HG02571 (cell line): ENCODE results near the gene MED28.
"Not testable (repeated sequence)": the region's sequence is repeated elsewhere in the genome, so short reads cannot be mapped to it uniquely, and the experiment has no call there.

Source experiments
- ATAC-seq: cut with Tn5 transposase; IDR thresholded peaks from one replicate; pipeline ENCODE4 v1.9.1; 2021; ENCODE audit warnings: mild to moderate bottlenecking, moderate library complexity; ENCODE audit not compliant: unreplicated experiment

MED28 gene

GRCh38 chr4:17616283-17616682, 1.8 kb downstream of the MED28 start:
- ATAC-seq, result no peak

GRCh38 chr4:17618926-17619325, 4.5 kb downstream of the MED28 start:
- no peak for ATAC-seq

GRCh38 chr4:17619416-17620105, 5.1 kb downstream of the MED28 start:
- no peak for ATAC-seq

DNA sequence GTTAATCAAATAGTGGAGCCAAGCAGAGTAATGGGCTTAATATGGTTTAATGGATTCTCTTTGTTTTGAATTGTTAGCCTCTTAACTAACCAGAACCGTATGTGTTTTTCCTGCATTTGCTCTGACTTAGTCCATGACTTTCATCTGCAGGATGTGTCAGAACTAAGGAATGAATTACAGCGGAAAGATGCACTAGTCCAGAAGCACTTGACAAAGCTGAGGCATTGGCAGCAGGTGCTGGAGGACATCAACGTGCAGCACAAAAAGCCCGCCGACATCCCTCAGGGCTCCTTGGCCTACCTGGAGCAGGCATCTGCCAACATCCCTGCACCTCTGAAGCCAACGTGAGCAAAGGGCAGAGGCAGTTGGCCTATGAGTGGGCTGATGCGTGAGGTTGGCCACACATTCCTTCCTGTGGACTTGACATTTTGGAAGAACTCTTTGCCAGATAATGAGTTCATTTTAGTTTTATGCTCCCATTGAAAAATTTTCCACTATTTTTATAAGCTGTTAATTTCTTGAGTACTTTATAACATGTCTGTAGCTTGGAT, 9.1 kb downstream of the MED28 start:
- no peak for ATAC-seq

DNA sequence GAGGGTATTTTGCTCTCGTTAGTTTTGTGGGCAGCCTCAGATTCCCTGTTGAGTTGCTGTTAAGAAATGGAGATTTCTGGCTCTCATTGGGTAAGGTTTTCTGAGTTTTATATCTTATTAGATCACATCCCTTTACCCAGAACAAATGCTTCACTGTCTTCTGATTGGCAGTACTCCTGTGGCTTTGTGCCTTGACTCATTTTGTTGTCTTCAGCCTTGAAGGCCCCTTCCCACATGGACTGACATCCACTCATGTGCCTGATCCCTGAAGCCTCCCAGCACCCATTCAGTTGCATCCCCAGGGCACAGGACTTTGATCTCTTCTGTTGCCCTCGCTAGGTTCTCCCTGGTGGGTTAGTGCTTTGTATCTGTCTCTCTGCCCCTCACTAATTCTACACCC, 10.4 kb downstream of the MED28 start:
- no peak for ATAC-seq

DNA sequence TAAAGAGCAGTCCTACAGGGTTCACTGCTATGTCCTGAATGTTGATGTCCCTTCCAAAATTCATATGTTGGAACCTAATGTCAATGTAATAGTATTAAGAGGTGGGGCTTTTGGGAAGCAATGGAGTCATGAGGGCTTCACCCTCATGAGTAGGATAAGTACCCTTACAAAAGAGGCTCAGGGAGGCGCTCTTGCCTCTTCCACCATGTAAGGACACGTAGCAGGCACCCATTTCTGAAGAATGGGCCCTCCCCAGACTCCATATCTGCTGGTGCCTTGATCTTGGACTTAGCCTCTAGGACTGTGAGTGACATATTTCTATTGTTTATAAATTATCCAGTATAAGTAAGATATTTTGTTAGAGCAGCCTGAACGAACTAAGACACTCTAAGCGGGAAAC, 15.8 kb downstream of the MED28 start:
- no peak for ATAC-seq

- no peak for ATAC-seq
Measured at GRCh38 chr4:17633600-17633999, 19.2 kb downstream of the MED28 start.

DNA sequence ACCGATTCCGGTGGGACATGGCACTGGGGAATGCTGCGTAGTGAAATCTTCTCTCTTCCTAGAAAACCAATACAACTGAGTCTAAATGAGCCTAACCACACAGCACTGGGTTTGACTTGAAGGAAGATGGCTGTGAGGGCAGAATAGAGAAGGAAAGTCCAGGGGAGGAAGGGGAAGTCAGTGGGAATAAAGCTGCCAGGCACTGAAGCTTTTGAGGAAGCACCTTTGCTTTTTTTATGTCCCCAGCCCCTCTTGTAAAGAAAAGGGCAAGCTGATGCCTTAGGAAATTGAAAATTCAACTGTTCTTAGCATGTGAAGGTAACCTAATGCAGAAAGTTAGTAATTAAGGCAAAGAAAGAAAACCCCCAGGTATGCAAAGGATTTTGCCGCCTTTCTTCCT, 20.6 kb downstream of the MED28 start:
- ATAC-seq, result no peak

DNA sequence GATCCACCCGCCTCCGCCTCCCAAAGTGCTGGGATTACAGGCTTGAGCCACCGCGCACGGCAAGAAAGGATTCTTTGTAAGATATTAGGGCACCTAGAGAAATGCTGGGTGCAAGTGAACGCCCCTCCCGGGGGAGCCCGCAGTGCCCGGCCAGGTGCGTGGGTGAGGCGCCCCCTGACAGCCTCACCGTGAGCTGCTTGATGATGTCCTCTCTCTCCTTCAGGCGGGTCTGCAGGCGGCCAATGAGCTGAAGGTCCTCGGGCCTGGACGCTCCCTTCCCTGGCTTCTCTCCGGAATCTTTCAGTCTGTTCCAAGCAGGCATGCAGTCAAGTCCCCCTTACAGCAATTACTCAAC, 21.9 kb downstream of the MED28 start:
- peak; percentile 16 for ATAC-seq

DNA sequence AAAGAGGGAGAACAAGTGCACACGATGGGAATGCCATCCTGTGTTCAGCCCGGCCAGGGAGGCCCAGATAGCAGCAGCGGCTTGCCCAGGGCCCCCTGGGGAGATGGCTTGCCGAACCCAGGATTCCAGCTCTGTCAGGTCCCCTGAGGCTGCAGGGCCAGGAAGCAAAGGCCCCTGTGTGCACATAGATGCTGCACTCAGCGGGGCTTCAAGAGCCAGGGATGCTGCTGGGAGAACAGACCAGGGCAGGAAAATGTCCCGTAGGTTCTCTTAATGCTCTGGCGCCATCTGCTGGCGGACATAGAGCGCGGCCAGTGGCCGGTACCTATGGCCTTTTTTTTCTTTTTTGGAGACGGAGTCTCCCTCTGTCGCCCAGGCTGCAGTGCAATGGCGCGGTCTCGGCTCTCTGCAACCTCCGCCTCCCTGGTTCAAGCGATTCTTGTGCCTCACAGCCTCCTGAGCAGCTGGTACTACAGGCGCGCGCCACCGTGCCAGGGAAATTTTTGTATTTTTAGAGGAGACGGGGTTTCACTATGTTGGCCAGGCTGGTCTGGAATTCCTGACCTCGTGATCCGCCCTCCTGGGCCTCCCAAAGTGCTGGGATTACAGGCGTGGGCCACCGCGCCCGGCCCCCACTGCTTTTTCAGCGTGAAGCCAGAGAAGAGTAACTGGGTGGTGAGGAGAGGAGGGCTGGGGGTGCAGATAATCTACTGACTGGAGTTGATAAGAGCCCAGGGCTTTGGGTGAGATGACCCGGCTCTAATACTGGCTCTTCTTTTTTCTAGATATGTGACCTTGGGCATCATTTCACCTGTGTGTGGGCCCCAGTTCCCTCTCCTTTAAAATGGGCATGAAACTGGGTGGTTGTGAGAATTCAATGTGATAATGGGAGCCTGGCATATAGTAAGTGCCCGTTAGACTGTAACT, 22.5 kb downstream of the MED28 start:
- peak; percentile 87 for ATAC-seq

DNA sequence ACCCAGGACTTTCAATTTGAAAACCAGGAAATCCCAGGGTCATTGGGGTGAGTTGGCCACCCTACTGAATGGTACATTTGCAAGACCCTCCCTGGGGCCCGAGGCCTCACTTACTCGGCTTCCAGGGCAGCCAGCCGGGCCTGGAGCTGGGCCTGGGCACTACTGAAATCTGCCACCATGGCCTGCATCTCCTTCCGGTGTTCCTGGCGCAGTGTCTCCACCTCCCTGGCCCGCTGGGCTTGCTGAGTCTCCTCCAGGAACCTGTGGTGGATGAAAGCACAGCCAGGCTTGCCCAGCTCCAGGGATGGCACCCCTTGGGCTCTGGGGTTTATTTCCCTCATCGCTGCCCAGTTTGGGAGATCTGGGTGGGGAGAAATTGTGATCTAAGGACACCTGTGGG, 24.7 kb downstream of the MED28 start:
- ATAC-seq, result no peak

DNA sequence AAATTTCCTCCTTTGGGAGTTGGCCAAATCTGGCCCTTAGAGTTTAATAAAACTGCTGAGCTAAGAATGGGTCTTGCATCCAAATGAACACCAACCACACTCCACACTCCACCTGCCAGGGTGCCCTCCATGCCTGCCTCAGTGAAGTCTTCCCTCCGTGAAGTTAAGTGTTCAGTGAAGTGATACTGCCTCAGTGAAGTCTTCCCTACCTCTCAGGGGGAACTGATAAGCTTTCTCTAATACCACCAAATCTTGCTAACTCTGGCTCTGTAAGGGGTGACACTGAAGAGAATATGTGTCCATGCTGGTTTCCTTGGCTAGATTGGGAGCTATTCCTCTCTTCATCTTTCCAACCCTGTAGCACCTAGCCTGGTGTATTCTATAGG, 27.9 kb downstream of the MED28 start:
- ATAC-seq, result no peak

- ATAC-seq, result no peak
Measured at GRCh38 chr4:17646693-17647092, 32.3 kb downstream of the MED28 start.

DNA sequence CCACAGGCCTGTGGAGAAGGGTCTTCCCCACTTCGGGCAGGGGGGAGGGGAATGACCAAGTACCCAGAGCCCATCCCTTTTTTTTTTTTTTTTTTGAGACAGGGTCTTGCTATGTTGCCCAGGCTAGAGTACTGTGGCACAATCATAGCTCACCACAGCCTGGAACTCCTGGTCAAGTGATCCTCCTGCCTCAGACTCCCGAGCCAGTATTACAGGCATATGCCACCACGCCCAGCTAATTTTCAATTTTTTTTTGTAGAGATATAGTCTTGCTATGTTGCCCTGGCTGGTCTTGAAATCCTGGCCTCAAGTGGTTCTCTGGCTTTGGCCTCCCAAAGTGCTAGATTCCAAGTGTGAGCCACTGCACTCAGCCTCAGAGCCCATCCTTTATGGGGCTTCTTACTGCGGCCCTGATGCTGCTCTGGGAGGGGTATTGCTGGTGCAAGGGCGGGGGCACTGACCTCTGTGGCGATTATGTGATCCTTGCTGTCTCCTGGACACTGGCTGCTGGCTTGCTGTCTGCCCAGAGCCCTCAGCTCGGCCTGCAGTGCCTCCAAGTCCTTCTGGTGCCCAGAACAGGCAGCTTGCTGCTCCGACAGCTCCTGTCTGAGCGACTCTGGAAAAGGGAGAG, 32.9 kb downstream of the MED28 start:
- no peak for ATAC-seq

GRCh38 chr4:17647927-17648326, 33.5 kb downstream of the MED28 start:
- ATAC-seq, result no peak

GRCh38 chr4:17650406-17650805, 36.0 kb downstream of the MED28 start:
- no peak for ATAC-seq

DNA sequence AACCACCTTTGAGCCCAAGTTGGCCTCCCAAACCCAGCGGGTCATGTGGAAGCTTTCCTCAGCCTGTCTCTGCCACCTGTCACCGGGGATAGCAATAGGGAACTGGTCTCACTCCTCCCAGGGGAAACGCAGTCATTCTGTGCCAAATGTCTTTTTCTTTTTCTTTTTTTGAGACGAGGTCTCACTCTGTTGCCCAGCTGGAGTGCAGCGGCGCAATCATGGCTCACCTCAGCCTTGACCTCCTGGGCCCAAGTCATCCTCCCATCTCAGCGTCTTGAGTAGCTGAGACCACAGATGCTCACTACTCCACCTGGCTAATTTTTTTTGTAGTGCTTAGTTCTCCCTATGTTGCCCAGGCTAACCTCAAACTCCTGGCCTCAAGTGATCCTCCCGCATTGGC, 40.3 kb downstream of the MED28 start:
- no peak for ATAC-seq

GRCh38 chr4:17657090-17657489, 42.6 kb downstream of the MED28 start:
- ATAC-seq, result no peak

- ATAC-seq, result no peak
Measured at GRCh38 chr4:17657849-17658248, 43.4 kb downstream of the MED28 start.

DNA sequence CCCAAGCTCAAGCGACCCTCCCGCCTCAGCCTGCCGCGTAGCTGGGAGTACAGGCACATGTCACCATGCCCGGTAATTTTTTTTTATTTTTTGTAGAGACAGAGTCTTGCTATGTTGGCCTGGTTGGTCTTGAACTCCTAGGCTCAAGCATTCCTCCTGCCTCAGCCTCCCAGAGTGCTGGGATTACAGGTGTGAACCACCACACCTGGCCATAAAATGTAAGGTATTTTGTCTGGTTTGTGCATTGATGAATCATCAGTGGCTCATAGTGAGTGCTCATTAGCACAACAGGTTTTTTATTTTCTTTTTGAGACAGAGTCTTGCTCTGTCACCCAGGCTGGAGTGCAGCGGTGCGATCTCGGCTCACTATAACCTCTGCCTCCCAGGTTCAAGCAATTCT, 44.8 kb downstream of the MED28 start:
- not testable (repeated sequence) for ATAC-seq

- ATAC-seq, result no peak
Measured at GRCh38 chr4:17662694-17663093, 48.3 kb downstream of the MED28 start.

- ATAC-seq, result peak; percentile 86
Measured at GRCh38 chr4:17664755-17665154, 50.3 kb downstream of the MED28 start.
